DND-41 (cell line): ENCODE results near the gene ARL4A.
"Not testable (repeated sequence)": the region's sequence is repeated elsewhere in the genome, so short reads cannot be mapped to it uniquely, and the experiment has no call there.

Experiments used
- ATAC-seq: fragments of 200-7000 bp; cut with Tn5 transposase; 3 replicates; pipeline ENCODE4 v1.9.1; 2021; ENCODE audit warnings: low read depth; ENCODE audit not compliant: insufficient read depth
- DNase-seq: peaks from one replicate; pipeline ENCODE4 v3.0.0-alpha.2; 2020
- H2AFZ ChIP-seq: 2 replicates; pipeline ENCODE4 v1.6.0; 2012; ENCODE audit warnings: low read depth, low read length
- H3K27ac ChIP-seq: 2 replicates; pipeline ENCODE4 v1.5.1; 2012; ENCODE audit warnings: low read length, inconsistent platforms
- H3K27me3 ChIP-seq: fragments of 200-600 bp; sonication (generic); 2 replicates; pipeline ENCODE4 v1.6.0; 2012; ENCODE audit warnings: low read length, mild to moderate bottlenecking, inconsistent platforms; ENCODE audit not compliant: insufficient read depth, poor library complexity
- H3K36me3 ChIP-seq: 2 replicates; pipeline ENCODE4 v1.5.1; 2012; ENCODE audit warnings: low read length, inconsistent platforms; ENCODE audit not compliant: insufficient read depth
- H3K4me1 ChIP-seq: 2 replicates; pipeline ENCODE4 v1.5.1; 2012; ENCODE audit warnings: mild to moderate bottlenecking, low read length; ENCODE audit not compliant: insufficient read depth
- H3K4me2 ChIP-seq: 2 replicates; pipeline ENCODE4 v1.6.0; 2012; ENCODE audit warnings: mild to moderate bottlenecking, moderate library complexity, low read length, inconsistent platforms; ENCODE audit not compliant: insufficient read depth
- H3K4me3 ChIP-seq, 2 experiments: fragments of 200-600 bp in 1 of 2; shearing (Covaris generic) in 1 of 2; 2 replicates each; pipeline ENCODE4 v1.5.1; 2012 to 2016; ENCODE audit warnings: inconsistent platforms in 2 of 2, low read length in 2 of 2, mild to moderate bottlenecking in 2 of 2, low read depth in 1 of 2, moderate library complexity in 1 of 2
- H3K79me2 ChIP-seq: 2 replicates; pipeline ENCODE4 v1.6.0; 2012; ENCODE audit warnings: low read length, inconsistent platforms; ENCODE audit not compliant: insufficient read depth
- H3K9ac ChIP-seq: 2 replicates; pipeline ENCODE4 v1.6.0; 2012; ENCODE audit warnings: low read depth, mild to moderate bottlenecking, inconsistent platforms, low read length, moderate library complexity
- H3K9me3 ChIP-seq: 2 replicates; pipeline ENCODE4 v1.5.1; 2012; ENCODE audit warnings: low read length, moderate library complexity, mild to moderate bottlenecking, inconsistent platforms; ENCODE audit not compliant: insufficient read depth, severe bottlenecking
- H4K20me1 ChIP-seq: 2 replicates; pipeline ENCODE4 v1.6.0; 2012; ENCODE audit warnings: low read length; ENCODE audit not compliant: insufficient read depth
- CTCF ChIP-seq: IDR thresholded peaks from 2 replicates; pipeline ENCODE4 v1.5.1; 2012; ENCODE audit warnings: borderline replicate concordance, low read length, moderate library complexity, mild to moderate bottlenecking; ENCODE audit not compliant: poor library complexity, severe bottlenecking; ENCODE audit errors: extremely low read depth
- EZH2 ChIP-seq: IDR thresholded peaks from 3 replicates; pipeline ENCODE4 v1.6.1; 2012; ENCODE audit warnings: borderline replicate concordance, low read depth, mild to moderate bottlenecking, moderate library complexity, low read length, inconsistent platforms; ENCODE audit not compliant: severe bottlenecking

ARL4A gene

GRCh38 chr7:12650080-12650479, 37.4 kb upstream of the ARL4A start:
- H3K36me3 ChIP-seq = no peaks in the 10 kb centered on the region
- DNase-seq (no peak), ATAC-seq (no peak)
- TF ChIP-seq EZH2 = no peak
- TF ChIP-seq CTCF = no peak
- H3K4me1 ChIP-seq = no peaks in the 10 kb centered on the region
- no peak overlapping the region for H3K4me2 ChIP-seq
- no peaks in the 10 kb centered on the region for H3K79me2 ChIP-seq
- no peak overlapping the region for H3K27ac ChIP-seq
- H3K9me3 ChIP-seq = no peaks in the 10 kb centered on the region
- H3K4me3 ChIP-seq = no peak overlapping the region
- no peaks in the 10 kb centered on the region for H4K20me1 ChIP-seq
- H2AFZ ChIP-seq = no peak overlapping the region
- H3K9ac ChIP-seq = no peak overlapping the region
- H3K27me3 ChIP-seq = no peaks in the 10 kb centered on the region

- TF ChIP-seq EZH2 = no peak
- no peak for TF ChIP-seq CTCF
- Histone ChIP-seq H3K4me2 (no peak overlapping the region), H3K9ac (no peak overlapping the region)
Observed at GRCh38 chr7:12653110-12653509, 34.3 kb upstream of the ARL4A start.

GRCh38 chr7:12653518-12653917, 33.9 kb upstream of the ARL4A start:
- Histone ChIP-seq H3K9me3 (no peaks in the 10 kb centered on the region), H3K4me1 (no peaks in the 10 kb centered on the region), H3K4me3 (no peak overlapping the region), H3K27ac (no peak overlapping the region), H3K27me3 (no peaks in the 10 kb centered on the region), H3K36me3 (no peaks in the 10 kb centered on the region), H3K9ac (no peak overlapping the region), H3K79me2 (no peaks in the 10 kb centered on the region), H2AFZ (no peak overlapping the region), H4K20me1 (no peaks in the 10 kb centered on the region), H3K4me2 (no peak overlapping the region)
- TF ChIP-seq EZH2 (no peak), CTCF (no peak)
- no peak for ATAC-seq
- DNase-seq = no peak

More at GRCh38 chr7:12653110-12653509, 34.3 kb upstream of the ARL4A start:
- H3K9me3 ChIP-seq = no peaks in the 10 kb centered on the region
- DNase-seq (no peak), ATAC-seq (no peak)
- no peaks in the 10 kb centered on the region for H3K36me3 ChIP-seq
- no peak overlapping the region for H3K4me3 ChIP-seq
- no peak overlapping the region for H2AFZ ChIP-seq
- no peaks in the 10 kb centered on the region for H4K20me1 ChIP-seq
- H3K4me1 ChIP-seq = no peaks in the 10 kb centered on the region
- no peak overlapping the region for H3K27ac ChIP-seq
- H3K27me3 ChIP-seq = no peaks in the 10 kb centered on the region
- H3K79me2 ChIP-seq = no peaks in the 10 kb centered on the region

GRCh38 chr7:12655161-12655560, 32.3 kb upstream of the ARL4A start:
- Histone ChIP-seq H3K4me3 (no peak overlapping the region), H3K9me3 (no peaks in the 10 kb centered on the region), H3K4me1 (no peaks in the 10 kb centered on the region), H3K4me2 (no peak overlapping the region), H3K79me2 (no peaks in the 10 kb centered on the region), H3K36me3 (no peaks in the 10 kb centered on the region), H3K9ac (no peak overlapping the region), H4K20me1 (no peaks in the 10 kb centered on the region), H2AFZ (no peak overlapping the region), H3K27ac (no peak overlapping the region), H3K27me3 (no peaks in the 10 kb centered on the region)
- TF ChIP-seq EZH2 (no peak), CTCF (no peak)
- DNase-seq (no peak), ATAC-seq (no peak)

- H3K4me1 ChIP-seq, H2AFZ ChIP-seq, H3K9ac ChIP-seq, H3K4me2 ChIP-seq, H3K27me3 ChIP-seq, H3K9me3 ChIP-seq, DNase-seq, H4K20me1 ChIP-seq, H3K27ac ChIP-seq, H3K36me3 ChIP-seq, ATAC-seq, H3K79me2 ChIP-seq, H3K4me3 ChIP-seq: not testable (repeated sequence)
Observed at GRCh38 chr7:12660423-12660822, 27.0 kb upstream of the ARL4A start.
